ENCODE measurements around the gene FBXO31. TPM values are rescaled to one million over a fixed set of nuclear protein-coding genes. Genes with fewer than 3 reads are reported as not detected.

Gene FBXO31
- total and polyA plus RNA-seq, 12 donors: 15.1 to 94.3 (median 72.4) TPM

DNA sequence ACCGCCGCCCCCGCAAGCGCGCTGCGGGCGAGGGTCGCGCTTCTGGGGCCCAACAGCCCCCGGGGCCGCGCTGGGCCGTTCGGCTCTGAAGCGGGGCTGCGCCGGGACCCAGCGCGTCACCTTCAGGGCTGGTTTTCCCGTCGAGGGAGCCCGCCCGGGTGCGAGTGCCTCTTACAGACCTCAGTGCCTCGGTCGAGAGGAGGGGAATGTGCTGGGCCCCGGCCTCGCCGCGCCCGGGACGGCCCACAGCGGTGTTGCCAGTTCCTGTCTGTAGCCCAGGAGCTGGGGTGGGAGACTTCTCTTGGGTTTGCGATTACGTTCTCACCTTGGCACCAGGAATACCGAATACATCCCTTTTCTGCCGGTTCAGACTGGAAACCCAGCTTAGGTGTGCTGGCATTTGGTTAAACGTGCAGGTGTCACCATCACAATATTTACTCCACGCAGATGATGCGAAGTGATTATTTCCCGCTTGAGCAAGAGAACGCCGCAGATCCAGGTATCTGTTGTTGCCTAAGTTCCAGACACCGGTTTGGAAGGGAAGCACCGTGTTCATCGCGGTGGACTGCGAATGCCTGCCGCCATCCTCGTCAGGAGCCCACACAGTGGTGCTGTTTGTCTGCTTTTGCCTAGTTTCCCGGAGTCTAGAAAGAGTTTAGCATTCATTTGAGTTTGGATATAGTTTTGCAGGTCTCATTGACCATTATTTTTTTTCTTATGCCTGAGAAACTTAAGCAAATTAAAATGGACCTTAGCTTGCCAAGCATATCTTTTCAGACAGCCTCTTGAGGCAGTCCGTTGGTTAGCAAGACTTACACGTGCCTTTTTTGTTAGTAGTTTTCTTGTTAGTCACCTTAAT lies 9.5 kb upstream of the FBXO31 start:
- peak overlapping the region; percentile 97 to 100 (median 99) for H3K27ac ChIP-seq
- DNase-seq: peak in 1 of 2 donors; percentile 46
- no peaks in the 10 kb centered on the region for H3K27me3 ChIP-seq
- no peaks in the 10 kb centered on the region for H3K9me3 ChIP-seq
- H3K4me3 ChIP-seq: peak overlapping the region; percentile 55 to 85 (median 74)
- ATAC-seq: peak in 1 of 8 donors; percentile 4
- intact Hi-C loops (cut with DNase I): loop anchor here in 8 of 10 donors (2.0 to 10.0 kb wide), 7 partner anchors 71 to 372 kb away; partner anchors contain the start of genes C16orf95 (in 5 of the 8) and KLHDC4 (in 2 of the 8)
- H3K4me1 ChIP-seq: peaks cover 10 to 64% (median 44%) of the 10 kb centered on the region in 9 donors
- TF ChIP-seq, protein P1, sequence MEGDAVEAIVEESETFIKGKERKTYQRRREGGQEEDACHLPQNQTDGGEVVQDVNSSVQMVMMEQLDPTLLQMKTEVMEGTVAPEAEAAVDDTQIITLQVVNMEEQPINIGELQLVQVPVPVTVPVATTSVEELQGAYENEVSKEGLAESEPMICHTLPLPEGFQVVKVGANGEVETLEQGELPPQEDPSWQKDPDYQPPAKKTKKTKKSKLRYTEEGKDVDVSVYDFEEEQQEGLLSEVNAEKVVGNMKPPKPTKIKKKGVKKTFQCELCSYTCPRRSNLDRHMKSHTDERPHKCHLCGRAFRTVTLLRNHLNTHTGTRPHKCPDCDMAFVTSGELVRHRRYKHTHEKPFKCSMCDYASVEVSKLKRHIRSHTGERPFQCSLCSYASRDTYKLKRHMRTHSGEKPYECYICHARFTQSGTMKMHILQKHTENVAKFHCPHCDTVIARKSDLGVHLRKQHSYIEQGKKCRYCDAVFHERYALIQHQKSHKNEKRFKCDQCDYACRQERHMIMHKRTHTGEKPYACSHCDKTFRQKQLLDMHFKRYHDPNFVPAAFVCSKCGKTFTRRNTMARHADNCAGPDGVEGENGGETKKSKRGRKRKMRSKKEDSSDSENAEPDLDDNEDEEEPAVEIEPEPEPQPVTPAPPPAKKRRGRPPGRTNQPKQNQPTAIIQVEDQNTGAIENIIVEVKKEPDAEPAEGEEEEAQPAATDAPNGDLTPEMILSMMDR (IDR thresholded peaks at IDR 0.05): peak; percentile 13 to 66 (median 37)
- 1 to 2% methylated on average over 53 of the region's 53 CpGs for WGBS, 2 donors
- peaks cover 0 to 9% (median 0%) of the 10 kb centered on the region in 9 donors for H3K36me3 ChIP-seq

DNA sequence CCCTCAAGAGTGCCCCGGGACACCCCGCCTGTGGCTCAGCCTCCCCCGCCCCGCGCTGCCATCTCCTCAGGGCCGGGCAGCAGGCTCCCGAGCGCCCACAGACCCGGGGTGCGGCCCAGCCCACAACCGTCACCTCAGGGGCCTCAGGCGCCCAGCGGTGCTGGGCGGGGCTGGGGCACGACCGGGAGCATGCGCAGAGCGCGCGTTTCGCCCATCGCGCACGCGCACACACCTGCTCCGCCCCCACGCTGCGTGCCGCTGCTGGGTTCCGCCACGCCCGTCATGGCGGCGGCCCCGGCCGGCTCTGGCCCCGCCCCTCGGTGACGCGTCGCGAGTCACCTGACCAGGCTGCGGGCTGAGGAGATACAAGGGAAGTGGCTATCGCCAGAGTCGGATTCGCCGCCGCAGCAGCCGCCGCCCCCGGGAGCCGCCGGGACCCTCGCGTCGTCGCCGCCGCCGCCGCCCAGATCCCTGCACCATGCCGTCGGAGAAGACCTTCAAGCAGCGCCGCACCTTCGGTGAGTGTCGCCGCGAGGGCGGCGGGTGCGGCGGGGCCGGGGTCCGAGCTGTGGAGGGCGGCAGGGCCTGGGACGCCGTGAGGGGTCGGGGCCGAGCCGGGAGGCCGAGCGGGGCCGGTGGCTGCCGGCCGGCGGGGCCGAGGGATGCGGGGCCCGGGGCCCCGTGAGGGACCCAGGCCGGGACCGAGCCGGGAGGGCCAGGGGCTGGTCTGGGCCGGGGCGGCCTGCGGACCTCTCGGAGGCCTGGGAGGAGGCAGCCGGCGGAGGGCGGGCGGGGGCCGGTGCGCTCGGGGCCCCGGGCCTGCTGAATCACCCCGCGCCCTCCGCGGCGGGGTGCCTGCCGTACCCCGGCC lies 8.6 kb upstream of the FBXO31 start, which contains the start of gene MAP1LC3B:
Gene MAP1LC3B (plus strand): TSS at position 387 of the 871 bp plus-strand sequence. CDS start 92 bp downstream, at position 479.
- H3K27me3 ChIP-seq: no peaks in the 10 kb centered on the region
- peak within 1 kb of the TSS; percentile 55 to 85 (median 74) for H3K4me3 ChIP-seq
- peak; percentile 94 to 98 for DNase-seq
- H3K27ac ChIP-seq: peak within 1 kb of the TSS; percentile 97 to 100 (median 99)
- intact Hi-C loops (cut with DNase I): loop anchor here in 8 of 10 donors (2.0 to 10.0 kb wide), 7 partner anchors 70 to 373 kb away; partner anchors contain the start of genes C16orf95 (in 5 of the 8) and KLHDC4 (in 2 of the 8)
- peaks cover 17 to 68% (median 52%) of the 10 kb centered on the region in 9 donors for H3K4me1 ChIP-seq
- 1% methylated on average over 98 to 112 of the region's 113 CpGs for WGBS, 2 donors
- peaks cover 0 to 9% (median 0%) of the 10 kb centered on the region in 9 donors for H3K36me3 ChIP-seq
- TF ChIP-seq, protein P1 (IDR thresholded peaks at IDR 0.05): no peak
- ATAC-seq: peak; percentile 89 to 96 (median 93)
- H3K9me3 ChIP-seq: no peaks in the 10 kb centered on the region

DNA sequence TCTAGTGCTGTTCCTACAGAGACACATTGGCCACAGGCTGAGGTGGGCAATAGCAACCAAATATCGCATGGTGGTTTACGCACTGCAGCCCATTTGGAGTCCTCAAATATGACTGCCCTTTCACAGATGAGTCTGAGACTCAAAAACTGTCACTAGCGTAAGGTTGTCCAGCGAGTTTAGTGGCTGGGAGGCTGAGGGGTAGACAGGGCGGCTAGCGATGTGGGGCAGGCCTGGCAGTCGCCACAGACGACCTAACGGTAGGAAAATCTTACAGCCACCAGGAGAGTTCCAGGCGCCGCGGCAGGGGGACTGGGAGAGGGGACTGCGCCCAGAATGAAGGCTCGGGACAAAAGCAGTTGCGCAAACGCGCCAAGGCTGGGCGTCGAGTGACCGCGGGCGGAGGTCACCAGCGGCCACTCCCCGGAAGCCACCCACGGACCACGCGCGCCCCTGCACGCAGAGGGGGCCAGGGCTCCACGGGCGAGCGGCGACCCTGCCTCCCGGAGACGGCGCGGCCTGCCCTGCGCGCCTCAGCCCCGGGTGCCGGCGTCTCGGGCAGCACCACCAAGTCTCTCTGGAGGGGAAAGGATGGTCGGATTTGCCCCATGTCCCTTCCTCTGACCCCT lies 7.9 kb upstream of the FBXO31 start:
- no peaks in the 10 kb centered on the region for H3K9me3 ChIP-seq
- peak overlapping the region; percentile 97 to 100 (median 99) for H3K27ac ChIP-seq
- H3K27me3 ChIP-seq: no peaks in the 10 kb centered on the region
- peak overlapping the region; percentile 55 to 85 (median 74) for H3K4me3 ChIP-seq
- peaks cover 0 to 9% (median 0%) of the 10 kb centered on the region in 9 donors for H3K36me3 ChIP-seq
- peaks cover 17 to 64% (median 57%) of the 10 kb centered on the region in 9 donors for H3K4me1 ChIP-seq
- ATAC-seq: peak; percentile 18 to 66 (median 30)
- intact Hi-C loops (cut with DNase I): loop anchor here in 6 of 10 donors (5.0 to 10.0 kb wide), 6 partner anchors 69 to 373 kb away; partner anchors contain the start of genes C16orf95 (in 3 of the 6) and KLHDC4 (in 2 of the 6)
- TF ChIP-seq, protein P1 (IDR thresholded peaks at IDR 0.05): no peak
- 7 to 8% methylated on average over 44 of the region's 44 CpGs for WGBS, 2 donors
- DNase-seq: peak; percentile 58 to 75

Measured in heart right ventricle (tissue), 16 donors.